ENCODE results near the gene LRPPRC. TPM values are rescaled to one million over a fixed set of nuclear protein-coding genes. Genes with fewer than 3 reads are reported as not detected.

The LRPPRC gene
- total RNA-seq, 1 experiment from 2014 or later = 162 TPM

DNA sequence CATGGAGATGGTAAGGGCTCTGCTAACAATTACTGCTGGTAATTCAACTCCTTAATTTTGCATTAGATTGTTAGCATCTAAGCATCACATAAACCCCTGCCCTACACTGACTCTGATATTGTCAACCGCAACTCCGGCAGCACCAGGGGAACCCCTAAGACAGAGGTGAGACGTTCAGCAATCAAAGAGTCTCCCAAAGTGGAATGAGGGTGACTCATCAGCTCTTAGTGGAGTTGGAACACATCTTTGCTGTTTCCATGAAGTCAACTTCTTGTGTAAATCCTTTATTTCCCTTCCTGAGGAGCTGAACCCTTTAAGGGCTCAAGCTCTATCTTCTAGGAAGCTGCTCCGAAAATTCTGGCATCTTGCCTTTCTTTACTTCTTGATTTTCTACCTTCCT, 104.9 kb downstream of the LRPPRC start:
- no peak for DNase-seq (ENCODE audit: low read depth, low spot score)
- in situ Hi-C loops (cut with HindIII; ENCODE audit: low pct_unique_long_range_greater_than_20kb, low sequenced_read_pairs) = no loop called here

DNA sequence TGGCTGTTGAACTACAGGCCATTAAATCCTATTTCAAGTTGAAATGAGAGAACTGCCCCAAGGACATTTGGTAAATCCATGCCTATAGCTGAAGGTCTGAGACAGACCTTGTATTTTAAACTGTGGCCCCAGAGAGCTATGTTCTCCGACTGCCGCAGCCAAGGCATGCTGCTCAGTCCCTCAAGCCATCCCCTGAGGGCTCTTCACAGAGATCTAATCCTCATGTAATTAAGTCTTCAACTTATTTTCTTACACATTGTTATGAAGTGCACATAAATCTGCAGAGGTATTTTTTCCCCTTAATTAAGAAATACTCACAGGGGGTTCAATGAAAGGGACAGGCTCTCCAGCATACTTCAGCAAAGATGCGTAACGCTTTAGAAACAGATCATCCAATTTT, 106.4 kb downstream of the LRPPRC start:
- in situ Hi-C loops (cut with HindIII; ENCODE audit: low pct_unique_long_range_greater_than_20kb, low sequenced_read_pairs) = no loop called here
- DNase-seq (ENCODE audit: low read depth, low spot score) = no peak

DNA sequence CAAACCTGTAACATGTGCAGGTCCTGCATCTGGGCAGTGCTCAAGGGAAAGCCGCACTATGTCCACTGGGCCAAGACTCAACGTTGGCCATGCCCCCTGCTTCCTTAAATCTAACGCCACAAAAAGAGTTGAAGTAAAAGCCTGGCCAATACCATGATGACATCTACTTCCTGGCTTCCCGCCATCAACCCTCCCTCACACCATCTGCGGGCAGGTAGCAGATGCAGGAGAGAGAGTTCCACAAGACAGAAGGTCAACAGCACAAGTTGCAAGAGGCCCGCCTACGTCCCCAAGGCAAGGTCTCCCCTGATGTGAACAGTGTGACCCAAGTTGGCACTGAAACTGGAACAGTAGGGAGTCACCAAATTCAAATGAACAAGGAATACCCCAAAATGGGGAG, 108.6 kb downstream of the LRPPRC start:
- DNase-seq (ENCODE audit: low read depth, low spot score) = no peak
- in situ Hi-C loops (cut with HindIII; ENCODE audit: low pct_unique_long_range_greater_than_20kb, low sequenced_read_pairs) = no loop called here

DNA sequence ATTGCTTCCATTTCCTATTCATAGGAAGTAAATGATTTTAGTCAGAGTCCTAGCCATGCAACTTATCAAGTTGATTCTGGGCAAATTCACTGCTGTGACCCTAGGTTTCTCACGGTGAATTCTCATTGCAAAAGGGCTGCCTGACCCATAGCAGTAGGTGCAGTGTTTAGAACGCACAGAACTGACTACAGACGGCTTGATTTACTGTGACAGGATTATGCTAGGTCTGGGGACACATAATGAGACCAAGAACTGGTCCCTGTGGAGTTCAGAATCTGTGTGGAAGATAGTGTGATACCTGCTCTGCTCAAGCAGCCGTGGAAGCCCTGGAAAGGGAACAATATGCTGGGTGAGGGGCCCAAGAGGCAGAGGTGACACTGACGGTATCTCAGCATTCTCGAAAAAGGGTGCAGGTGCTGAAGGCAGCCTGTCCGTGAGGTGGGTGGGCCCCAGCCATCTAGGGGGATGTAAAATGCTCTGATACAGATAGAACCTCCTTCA, 110.6 kb downstream of the LRPPRC start:
- no peak for DNase-seq (ENCODE audit: low read depth, low spot score)
- in situ Hi-C loops (cut with HindIII; ENCODE audit: low pct_unique_long_range_greater_than_20kb, low sequenced_read_pairs) = no loop called here

DNA sequence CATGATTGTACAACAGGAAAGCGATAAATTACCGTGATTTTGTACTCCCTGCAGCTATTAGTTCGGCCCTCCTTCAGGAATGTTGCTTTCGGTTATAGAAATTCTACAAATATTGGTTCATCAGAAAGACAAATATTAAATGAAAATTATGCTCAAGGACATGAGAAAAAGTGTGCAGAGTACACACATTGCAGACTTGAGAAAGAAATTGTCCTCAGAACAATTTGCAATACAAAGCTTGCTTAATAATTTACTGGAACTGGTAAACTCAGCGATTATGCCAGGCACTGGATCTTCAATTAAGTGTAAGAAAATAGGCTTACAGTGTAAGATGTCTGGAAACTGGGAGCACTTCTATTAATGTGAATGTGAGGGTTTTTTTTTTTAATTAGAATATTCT, 111.1 kb downstream of the LRPPRC start:
- in situ Hi-C loops (cut with HindIII; ENCODE audit: low pct_unique_long_range_greater_than_20kb, low sequenced_read_pairs) = no loop called here
- no peak for DNase-seq (ENCODE audit: low read depth, low spot score)

DNA sequence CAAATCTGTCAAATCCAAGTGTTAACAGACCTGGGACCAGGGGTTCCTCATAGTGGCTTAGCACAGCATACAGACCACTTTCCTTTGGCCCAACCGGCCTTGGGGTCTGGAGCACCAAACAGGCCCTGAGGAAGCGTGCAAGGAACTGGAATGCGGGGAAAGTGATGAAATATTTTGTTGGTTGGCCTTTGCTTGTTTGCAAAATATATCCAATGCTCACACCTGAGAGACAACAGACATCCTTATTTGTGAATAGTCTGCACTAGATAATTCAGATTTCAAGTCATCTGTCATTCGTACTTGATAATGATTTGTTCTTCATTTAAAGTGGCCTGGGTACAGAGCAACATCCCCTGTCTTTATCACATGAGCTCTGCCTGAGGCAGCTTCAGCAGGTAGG, 113.5 kb downstream of the LRPPRC start:
- DNase-seq (ENCODE audit: low read depth, low spot score) = no peak
- in situ Hi-C loops (cut with HindIII; ENCODE audit: low pct_unique_long_range_greater_than_20kb, low sequenced_read_pairs) = no loop called here

DNA sequence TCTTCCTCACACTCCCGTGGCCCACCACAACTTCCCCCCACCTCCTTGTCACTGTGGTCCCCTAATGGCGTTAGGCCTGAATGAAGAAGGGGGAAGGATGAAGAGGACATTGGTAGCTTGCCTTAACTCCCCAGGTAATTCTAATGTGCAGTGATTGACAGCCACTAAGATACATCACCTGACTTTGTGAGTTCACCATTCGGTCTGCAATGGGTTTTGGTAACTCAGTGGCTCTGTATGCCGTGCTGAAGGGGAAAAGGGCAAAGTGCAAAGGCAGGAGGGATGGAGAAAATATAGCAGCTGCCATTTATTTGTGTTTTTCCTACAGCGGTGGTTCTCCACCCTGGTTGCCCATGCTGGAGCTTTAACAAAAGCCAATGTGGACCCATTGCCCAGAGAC, 114.8 kb downstream of the LRPPRC start:
- DNase-seq (ENCODE audit: low read depth, low spot score) = no peak
- in situ Hi-C loops (cut with HindIII; ENCODE audit: low pct_unique_long_range_greater_than_20kb, low sequenced_read_pairs) = no loop called here

DNA sequence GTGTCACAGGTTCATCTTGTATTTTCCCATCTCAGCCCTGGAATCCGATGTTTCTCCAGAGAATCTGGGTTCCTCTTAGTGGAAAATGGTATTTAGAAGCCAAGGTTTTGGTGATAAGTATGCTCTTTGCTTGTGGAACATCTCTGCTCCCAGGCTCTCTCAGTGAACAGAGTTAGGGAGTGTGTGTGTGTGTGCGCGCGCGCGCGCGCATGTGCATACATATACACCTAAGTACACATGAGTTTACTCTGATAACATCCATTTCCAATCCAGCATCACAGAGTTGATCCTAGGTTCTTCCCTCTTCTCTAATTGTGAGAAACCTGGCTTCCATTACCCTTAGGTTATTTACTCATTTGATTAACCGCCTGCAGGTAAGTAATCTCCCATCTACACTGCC, 115.3 kb downstream of the LRPPRC start:
- in situ Hi-C loops (cut with HindIII; ENCODE audit: low pct_unique_long_range_greater_than_20kb, low sequenced_read_pairs) = no loop called here
- DNase-seq (ENCODE audit: low read depth, low spot score) = no peak

DNA sequence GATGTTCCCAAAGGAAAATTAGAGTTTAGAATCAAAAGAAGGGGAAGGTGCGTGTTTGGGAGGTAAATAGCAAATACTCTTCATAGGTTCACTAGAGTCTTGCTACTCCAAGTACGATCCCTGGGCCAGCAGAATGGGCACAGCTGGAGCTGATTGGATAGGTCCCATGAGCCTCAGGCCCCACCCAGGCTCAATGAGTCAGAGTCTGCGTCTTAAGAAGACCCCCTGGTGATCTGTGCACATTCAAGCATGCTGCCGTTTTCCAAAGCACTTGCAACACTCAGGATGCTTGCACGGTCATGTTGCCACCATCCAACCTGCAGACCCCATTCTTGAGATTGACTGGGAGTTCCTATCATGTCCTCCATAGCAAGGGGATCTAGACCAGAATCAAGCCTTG, 116.5 kb downstream of the LRPPRC start:
- in situ Hi-C loops (cut with HindIII; ENCODE audit: low pct_unique_long_range_greater_than_20kb, low sequenced_read_pairs) = no loop called here
- DNase-seq (ENCODE audit: low read depth, low spot score) = peak; percentile 48

DNA sequence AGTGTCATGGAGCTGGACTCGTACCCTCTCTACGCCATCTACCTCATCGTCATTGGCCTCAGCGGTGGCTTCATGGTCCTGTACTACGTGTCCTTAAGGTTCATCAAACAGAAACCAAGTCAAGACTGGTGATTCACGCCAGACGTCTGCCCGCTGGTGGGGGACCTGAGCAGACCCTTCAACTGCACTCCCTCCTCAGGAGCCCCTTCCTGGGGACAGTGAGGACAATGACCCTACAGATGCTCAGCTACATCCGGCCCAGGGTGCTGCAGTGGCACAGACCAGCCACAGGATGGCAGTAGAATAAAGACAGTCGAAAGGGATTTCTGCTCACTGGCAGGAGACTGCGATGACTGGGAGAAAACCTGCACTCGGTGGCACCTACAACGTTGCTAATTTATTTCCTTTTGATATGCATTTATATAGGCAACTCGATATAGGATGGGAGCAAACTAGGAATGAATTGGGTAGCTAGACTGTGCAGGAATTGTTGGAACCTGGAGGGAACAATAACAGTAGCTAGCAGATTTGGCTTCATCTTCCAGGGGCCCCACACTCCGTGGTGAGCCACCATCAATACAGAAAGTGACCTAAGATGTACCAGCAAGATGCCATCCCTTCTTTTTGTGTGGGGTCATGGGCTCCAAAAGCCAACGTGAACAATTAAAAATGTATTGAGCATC, 117.9 kb downstream of the LRPPRC start:
- in situ Hi-C loops (cut with HindIII; ENCODE audit: low pct_unique_long_range_greater_than_20kb, low sequenced_read_pairs) = no loop called here

DNA sequence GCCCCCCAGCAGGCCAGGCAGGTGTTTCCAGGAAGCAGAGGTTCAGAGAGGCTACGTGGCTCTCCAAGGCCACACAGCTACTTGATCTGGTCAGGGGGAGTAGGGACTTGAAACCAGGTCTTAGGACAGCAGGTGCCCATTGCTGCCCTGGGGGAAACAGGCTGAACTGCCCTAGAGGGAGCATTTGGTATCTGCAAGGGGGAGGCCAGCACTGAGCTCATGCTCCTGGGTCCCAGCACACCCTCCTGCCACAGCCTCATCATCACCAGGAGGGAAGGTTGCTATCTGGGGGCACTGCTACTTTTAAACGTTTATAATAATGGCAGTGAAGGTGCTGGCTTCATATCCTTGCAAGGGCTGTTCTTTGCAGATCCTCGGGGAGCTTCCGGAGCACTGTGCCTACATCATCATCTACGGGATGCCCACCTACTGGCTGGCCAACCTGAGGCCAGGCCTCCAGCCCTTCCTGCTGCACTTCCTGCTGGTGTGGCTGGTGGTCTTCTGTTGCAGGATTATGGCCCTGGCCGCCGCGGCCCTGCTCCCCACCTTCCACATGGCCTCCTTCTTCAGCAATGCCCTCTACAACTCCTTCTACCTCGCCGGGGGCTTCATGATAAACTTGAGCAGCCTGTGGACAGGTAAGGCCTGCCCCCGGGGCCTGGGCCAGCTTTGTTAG, 120.9 kb downstream of the LRPPRC start:
- in situ Hi-C loops (cut with HindIII; ENCODE audit: low pct_unique_long_range_greater_than_20kb, low sequenced_read_pairs) = no loop called here
- no peak for DNase-seq (ENCODE audit: low read depth, low spot score)

More for the DNA sequence above, 117.9 kb downstream of the LRPPRC start:
- peak; percentile 90 for DNase-seq (ENCODE audit: low read depth, low spot score)

DNA sequence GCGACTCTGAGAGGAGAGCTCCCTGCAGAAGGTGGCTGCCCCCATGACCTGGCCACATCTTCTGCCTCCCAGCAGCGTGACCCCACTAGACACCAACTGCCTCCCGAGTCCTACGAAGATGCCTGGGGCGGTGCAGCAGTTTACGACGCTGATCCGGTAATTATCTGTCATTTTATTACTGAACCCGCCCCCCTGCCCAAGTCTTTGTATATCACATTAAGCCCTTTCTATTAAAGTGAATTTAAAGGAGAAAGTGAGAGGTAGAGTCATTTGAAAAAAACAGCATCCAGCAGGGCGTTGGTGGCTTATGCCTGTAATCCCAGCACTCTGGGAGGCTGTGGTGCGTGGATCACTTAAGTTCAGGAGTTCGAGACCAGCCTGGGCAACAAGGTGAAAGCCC, 123.6 kb downstream of the LRPPRC start:
- in situ Hi-C loops (cut with HindIII; ENCODE audit: low pct_unique_long_range_greater_than_20kb, low sequenced_read_pairs) = no loop called here
- no peak for DNase-seq (ENCODE audit: low read depth, low spot score)

DNA sequence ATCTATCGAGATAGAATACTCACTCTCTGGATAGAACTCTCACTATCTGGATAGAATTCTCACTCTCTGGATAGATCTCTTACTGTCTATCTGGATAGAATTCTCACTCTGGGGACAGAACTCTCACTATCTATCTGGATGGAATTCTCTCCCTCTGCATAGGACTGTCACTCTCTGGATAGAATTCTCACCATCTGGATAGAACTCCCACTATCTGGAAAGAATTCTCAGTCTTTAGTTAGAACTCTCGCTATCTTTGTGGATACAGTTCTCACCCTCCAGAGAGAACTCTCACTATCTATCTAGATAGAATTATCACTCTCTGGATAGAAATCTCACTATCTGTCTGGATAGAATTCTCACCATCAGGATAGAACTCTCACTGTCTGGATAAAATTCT, 140.5 kb downstream of the LRPPRC start:
- in situ Hi-C loops (cut with HindIII; ENCODE audit: low pct_unique_long_range_greater_than_20kb, low sequenced_read_pairs) = no loop called here
- DNase-seq (ENCODE audit: low read depth, low spot score) = no peak

DNA sequence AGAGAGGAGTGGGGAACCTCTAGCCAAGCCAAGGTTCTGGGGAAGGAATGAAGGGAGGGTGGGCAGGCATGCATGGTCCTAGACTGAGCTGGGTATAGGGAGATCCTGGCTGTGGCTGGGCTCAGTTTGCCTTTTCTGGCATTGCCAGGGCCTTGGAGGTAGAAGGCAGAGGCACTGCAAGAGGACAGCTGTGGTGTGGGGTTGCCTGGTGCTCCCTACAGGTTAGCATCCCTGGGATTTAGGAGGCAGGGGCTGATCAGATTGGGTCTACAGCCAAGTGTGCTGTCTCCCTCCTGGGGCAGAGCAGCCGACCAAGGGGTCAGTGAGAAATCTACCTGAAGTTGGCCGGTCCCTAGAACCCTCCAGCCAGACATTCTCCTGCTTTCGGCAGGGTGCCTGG, 141.1 kb downstream of the LRPPRC start:
- no peak for DNase-seq (ENCODE audit: low read depth, low spot score)
- in situ Hi-C loops (cut with HindIII; ENCODE audit: low pct_unique_long_range_greater_than_20kb, low sequenced_read_pairs) = no loop called here

DNA sequence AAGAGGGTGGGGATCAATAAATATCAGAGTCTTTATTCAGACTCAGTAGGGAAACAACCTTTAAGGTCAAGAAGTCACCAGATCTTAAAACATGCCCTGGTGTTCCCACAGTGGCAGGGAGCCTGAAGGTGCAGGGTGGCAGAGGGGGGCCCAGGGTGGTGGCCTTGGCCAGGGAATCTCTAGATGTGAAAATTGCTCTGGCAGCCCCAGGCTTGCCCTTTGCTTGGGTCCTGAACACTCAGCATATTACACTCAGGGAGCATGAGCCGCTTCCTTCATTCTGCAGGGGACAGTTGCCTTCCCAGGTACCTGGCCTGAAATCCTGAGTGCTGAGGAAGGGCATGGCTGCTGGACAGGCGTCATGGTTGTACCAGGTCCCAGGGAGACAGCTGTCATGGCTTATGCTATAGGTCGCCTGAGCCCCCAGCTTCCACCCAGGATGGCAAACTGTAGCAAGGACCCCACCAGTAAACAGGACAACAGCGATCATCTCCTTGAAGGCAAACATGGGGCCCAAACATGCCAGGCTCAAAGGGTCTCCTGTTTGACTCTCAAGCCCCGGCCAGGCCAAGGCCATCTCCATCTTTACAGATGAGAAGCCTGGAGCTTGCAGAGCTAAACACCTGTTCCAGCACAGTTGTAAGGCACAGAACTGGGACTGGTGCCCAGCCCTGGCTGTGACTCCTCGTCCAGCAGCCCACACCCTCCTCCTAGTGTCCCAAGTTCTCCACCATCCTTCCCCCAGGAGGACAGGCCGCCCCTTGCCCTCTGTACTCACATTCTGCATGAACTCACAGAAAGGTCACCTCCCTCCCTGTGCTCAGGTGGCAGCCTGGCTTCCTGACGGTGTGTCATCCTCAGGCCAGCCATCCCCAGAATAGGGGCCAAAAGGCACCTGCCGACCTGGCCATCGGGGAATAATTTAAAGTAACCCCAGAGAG, 142.4 kb downstream of the LRPPRC start:
- DNase-seq (ENCODE audit: low read depth, low spot score) = no peak
- in situ Hi-C loops (cut with HindIII; ENCODE audit: low pct_unique_long_range_greater_than_20kb, low sequenced_read_pairs) = no loop called here

DNA sequence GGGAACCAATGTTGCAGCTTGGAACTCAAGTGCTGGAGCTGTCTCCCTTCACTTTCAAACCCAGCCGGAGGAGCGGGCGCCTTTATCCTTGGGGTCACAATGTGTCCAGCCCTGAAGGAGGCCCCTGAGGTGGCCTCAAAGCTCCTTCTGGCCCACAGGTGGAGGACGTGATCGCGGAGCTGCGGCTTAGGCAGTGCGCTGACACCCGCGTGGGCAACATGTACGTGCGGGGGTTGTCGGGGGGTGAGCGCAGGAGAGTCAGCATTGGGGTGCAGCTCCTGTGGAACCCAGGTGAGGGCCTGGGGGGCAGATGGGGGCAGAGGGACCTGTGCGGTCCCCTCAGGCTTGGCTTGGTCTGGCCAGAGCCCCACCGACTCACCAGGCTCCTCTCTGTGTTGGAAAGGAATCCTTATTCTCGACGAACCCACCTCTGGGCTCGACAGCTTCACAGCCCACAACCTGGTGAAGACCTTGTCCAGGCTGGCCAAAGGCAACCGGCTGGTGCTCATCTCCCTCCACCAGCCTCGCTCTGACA, 143.5 kb downstream of the LRPPRC start:
- DNase-seq (ENCODE audit: low read depth, low spot score) = no peak
- in situ Hi-C loops (cut with HindIII; ENCODE audit: low pct_unique_long_range_greater_than_20kb, low sequenced_read_pairs) = no loop called here

DNA sequence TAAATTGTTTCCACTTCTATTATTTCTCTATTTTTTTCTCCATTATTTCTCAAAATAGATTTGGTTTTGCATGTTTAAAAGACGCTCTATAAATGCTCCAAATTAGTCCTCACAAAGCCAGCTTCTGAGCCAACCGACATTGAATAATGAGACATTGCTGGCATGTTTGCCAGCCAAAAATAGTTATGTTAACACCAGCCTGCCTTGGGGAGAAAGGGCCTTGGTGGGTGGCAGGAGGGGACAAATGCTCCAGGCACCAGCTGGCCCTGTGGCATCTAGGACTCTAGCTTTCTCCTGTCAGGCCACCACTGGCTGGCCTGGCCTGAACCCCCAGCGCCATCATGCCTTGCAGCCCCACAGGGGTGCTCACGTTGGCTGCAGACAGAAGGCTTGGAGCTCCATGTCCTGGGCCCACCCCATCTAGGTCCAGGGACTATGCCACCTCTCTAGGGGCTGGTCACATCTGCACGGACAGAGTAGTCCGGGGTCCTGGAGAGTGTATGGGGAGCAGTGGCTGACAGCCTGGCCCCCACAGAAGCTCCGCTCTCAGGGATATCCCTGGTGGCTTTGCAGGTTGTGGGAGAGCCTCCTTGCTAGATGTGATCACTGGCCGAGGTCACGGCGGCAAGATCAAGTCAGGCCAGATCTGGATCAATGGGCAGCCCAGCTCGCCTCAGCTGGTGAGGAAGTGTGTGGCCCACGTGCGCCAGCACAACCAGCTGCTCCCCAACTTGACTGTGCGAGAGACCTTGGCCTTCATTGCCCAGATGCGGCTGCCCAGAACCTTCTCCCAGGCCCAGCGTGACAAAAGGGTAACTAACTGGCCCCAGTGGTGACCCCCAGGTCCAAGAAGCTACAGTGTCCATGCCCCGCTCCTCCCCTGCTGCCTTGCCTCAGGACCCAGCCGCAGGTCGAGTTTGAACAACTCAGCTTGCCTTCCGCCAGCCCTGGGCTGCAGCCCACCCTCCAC, 144.5 kb downstream of the LRPPRC start:
- in situ Hi-C loops (cut with HindIII; ENCODE audit: low pct_unique_long_range_greater_than_20kb, low sequenced_read_pairs) = no loop called here
- no peak for DNase-seq (ENCODE audit: low read depth, low spot score)
